GM21381 (cell line): ENCODE results near the gene ZBP1.

Source experiments
- ATAC-seq: cut with Tn5 transposase; IDR thresholded peaks from one replicate; pipeline ENCODE4 v1.9.1; 2021; ENCODE audit warnings: mild to moderate bottlenecking, moderate library complexity; ENCODE audit not compliant: unreplicated experiment

Gene ZBP1

GRCh38 chr20:57587989-57588377 is 32.2 kb downstream of the ZBP1 start:
- ATAC-seq = no peak

DNA sequence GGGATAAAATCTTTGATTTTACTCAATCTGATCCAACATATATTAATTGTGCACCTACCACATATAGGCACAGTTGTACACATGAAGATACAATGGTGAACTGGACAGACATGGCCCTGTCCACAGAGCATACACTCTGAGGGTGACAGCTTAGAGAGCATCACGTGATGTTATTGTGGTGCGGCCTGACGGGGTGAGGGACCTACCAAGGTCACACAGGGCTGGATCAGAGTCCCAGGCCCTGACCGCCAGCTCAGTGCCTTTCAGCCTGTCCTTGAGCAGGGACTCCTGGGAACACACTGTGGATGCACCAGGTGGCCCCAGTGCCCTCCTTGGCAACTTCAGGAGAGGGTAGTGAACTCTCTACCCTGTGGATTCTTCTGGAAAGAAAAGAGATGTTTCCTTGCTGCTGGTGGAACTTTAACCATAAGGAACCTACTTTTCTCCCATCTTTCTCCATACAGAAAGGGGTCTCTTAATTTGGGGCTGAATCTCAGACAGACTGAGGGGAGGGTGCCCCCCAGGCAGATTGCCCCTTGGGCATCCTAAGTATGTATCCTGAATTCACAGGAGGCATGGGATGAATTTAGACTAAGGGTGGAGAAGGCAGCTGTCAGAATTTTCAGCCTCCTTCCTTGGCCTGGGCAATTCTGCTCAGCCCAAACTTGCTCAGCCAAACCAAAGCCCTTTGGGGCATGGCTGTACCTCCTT is 32.8 kb downstream of the ZBP1 start:
- ATAC-seq = no peak

DNA sequence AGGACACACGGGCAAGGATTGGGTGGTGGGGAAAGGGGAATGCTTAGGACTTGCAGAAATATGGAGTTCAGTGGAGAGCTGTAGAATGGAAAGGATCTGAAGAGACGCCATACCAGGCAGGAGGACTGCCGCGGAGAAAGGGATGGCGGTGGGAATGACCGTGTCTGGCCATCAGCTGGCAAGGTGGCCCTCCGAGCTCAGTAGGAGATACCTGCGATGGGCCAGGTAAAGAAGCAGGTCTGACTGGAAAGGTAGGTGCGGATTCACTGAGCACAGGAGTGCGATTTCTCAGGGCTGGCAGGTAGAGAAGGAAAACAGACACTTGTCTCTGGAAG is 33.3 kb downstream of the ZBP1 start:
- ATAC-seq = no peak

DNA sequence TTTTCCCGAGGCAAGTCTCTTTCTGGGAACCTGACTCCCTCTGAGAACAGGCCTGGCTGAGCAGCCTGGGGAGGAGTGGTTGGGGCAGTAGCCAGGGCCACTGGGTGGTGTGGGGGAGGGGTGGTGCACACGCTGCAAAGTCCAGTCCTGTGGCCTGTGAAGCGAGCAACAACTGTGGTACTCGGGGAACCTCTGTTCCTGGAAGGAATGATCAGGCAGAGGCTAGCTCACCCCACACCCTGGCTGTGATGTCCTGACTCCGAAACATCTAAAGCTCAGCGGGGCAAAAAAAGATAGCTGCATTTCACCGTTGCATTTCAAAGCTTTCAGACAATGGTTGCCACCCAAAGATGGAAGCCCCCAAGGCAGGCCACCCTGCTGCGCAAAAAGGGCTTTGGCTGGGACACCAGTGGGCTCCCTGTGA is 33.8 kb downstream of the ZBP1 start:
- ATAC-seq = no peak

DNA sequence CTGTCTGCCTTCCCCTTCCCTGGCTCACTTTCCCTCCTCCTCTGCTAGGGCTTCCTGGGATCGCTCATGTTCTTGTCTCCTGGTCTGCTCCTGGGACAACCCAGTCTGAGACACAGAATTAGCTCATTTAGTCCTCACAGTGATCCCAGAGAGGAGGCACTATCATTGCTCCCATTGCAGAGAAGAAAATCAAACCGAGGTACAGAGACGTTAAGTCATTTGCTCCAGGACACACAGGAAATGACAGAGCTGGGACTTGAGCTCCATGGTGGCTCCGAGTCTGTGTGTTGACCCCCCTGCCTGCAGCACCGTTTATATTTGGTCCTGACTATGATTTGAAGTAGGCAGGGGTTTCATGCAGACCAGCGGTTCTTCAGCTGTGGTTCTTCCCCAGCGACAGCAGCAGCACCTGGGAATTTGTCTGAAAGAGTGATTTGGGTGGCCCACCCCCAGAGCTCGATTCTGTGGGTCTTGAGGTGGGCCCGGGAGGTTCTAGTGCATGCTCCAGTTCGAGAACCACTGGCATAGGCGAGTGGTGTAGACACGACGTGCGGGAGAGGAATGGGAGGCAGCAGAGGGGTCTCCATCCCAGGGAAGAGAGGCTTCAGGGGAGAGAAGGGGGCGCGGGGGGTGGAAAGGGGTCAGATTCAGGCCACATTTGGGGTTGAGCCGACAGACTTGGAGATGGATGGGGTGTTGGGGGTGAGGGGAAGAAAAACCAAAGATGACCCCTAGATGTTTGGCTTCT is 34.6 kb downstream of the ZBP1 start:
- no peak for ATAC-seq

- ATAC-seq = no peak
Measured at GRCh38 chr20:57584768-57585461, 35.3 kb downstream of the ZBP1 start.

GRCh38 chr20:57583289-57584257 is 36.7 kb downstream of the ZBP1 start:
- ATAC-seq = no peak

GRCh38 chr20:57582432-57583288 is 37.6 kb downstream of the ZBP1 start:
- no peak for ATAC-seq

- no peak for ATAC-seq
Measured at GRCh38 chr20:57582029-57582378, 38.2 kb downstream of the ZBP1 start.

DNA sequence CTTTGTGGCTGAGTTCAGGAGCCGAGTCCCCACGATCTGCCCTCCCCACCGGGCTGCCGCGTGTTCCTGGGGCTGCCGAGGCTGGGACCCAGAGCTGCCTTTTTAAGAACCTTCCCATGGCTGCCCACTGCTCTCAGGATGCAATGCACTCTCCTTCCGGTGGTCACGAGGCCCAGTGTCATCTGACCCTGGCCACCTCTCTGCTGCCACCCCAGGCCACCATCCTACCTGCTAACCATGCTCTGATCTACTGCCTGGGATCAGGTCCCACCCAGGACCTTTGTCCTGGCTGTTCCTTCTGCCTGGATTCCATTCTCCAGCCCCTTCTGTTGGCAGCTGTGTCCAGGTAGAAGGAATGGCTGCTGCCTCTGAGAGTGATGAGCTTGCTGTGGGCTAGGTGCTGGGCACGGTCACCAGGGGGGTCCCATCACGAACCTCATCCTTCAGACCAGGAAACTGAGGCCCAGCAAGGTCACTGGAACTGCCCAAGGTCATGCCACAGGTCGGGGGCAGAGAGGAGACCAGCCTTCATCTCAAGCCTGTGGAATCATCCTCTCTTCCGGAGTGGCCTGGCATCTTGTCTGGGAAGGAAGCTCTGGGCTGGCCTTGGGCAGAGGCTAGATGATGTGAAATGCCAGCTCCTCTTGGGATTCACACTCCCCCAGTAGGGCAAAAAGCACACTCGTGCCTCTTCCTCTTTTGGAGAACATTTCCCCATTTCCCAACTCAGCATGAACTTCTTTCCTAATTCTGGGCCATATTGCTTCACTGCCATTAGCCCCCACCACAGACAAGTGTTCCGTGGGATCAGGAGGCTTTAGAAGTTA is 38.8 kb downstream of the ZBP1 start:
- ATAC-seq = no peak

GRCh38 chr20:57580478-57581201 is 39.6 kb downstream of the ZBP1 start:
- no peak for ATAC-seq

- ATAC-seq = no peak
Measured at GRCh38 chr20:57579898-57580447, 40.3 kb downstream of the ZBP1 start.

- no peak for ATAC-seq
Measured at GRCh38 chr20:57579331-57579897, 40.8 kb downstream of the ZBP1 start.

- no peak for ATAC-seq
Measured at GRCh38 chr20:57578476-57579165, 41.6 kb downstream of the ZBP1 start.

DNA sequence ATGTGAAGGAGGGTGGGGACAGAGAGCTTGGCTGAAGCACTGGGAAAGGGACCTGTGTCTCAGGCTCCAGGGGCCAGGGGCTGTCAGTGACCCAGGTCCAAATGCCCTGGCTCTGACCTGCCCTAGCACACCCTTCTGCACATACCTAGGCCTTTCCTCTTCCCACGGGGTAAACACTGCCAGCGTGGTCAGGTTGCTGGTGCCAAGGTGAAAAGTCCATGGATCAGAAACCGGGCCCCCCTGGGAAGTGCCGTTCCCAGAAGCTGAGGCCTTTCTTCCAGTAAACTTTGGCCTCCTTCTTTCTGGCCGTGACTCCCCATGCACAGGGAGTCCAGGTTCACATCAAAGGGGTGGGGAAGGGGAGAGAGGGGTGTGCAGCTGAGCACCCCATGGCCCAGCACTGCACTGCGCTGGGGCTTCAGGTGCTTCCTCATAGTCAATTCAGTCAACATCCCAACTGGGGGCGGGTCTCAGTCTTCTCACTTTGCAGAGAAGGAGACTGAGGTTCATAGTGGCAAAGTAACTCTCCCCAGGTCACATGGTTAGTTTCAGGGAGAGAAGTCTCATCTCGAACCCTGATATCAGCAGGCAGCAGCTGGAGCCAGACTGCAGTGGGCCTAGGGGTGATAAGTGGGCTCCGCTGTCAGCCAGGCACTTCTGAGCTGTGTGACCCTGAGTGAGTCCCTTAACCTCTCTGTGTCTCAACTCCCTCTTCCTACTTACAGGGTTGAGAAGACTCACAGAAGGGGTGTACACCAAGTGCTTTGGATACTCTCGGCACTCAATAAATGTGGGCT is 42.3 kb downstream of the ZBP1 start:
- no peak for ATAC-seq
